WTC11 (cell line): ENCODE measurements around the gene C19orf47. TPM values are rescaled to one million over a fixed set of nuclear protein-coding genes. Genes with fewer than 3 reads are reported as not detected.

ENCODE experiments used
- ATAC-seq: fragments of 200-7000 bp; cut with Tn5 transposase; 2 replicates; pipeline ENCODE4 v1.10.0; 2021; ENCODE audit warnings: mild to moderate bottlenecking, moderate library complexity
- CTCF ChIA-PET: fragments of 300-600 bp; sonication (Branson Sonifier 250); formaldehyde crosslinking; loops from one replicate; lab custom pipeline; 2021; ENCODE audit warnings: antibody characterized with exemption; lab: Charles Lee
- POLR2A ChIA-PET: fragments of 350-600 bp; sonication (Branson Sonifier 250); formaldehyde crosslinking; loops from one replicate; lab custom pipeline; 2021; ENCODE audit warnings: antibody characterized with exemption; lab: Charles Lee
- DNase-seq: peaks from one replicate; pipeline ENCODE4 v3.0.0; 2021; ENCODE audit warnings: low spot score
- H3K27ac Mint-ChIP-seq: 2 replicates; pipeline ENCODE4 v1.8.0; 2021; ENCODE audit warnings: mixed read lengths
- H3K27me3 Mint-ChIP-seq: 2 replicates; pipeline ENCODE4 v1.8.0; 2021; ENCODE audit warnings: low read depth, mild to moderate bottlenecking, moderate library complexity, mixed read lengths
- H3K36me3 Mint-ChIP-seq: 2 replicates; pipeline ENCODE4 v1.8.0; 2021; ENCODE audit warnings: mixed read lengths
- H3K4me1 Mint-ChIP-seq: 2 replicates; pipeline ENCODE4 v1.8.0; 2022; ENCODE audit warnings: mixed read lengths
- H3K4me3 Mint-ChIP-seq: 2 replicates; pipeline ENCODE4 v1.8.0; 2021; ENCODE audit warnings: mild to moderate bottlenecking, moderate library complexity, mixed read lengths
- H3K9me3 Mint-ChIP-seq: 2 replicates; pipeline ENCODE4 v1.8.0; 2021; ENCODE audit warnings: mixed read lengths
- ATF1 ChIP-seq: sonication (generic); formaldehyde crosslinking; IDR thresholded peaks from 2 replicates; pipeline ENCODE4 v1.8.1; 2023; ENCODE audit warnings: mild to moderate bottlenecking, moderate library complexity, missing genetic modification reagents
- ERG ChIP-seq: fragments of 250-450 bp; sonication (Bioruptor Pico); IDR thresholded peaks from 2 replicates; pipeline ENCODE4 v1.8.0; 2021; ENCODE audit warnings: mild to moderate bottlenecking
- FOXP4 ChIP-seq: sonication (generic); formaldehyde crosslinking; IDR thresholded peaks from 2 replicates; pipeline ENCODE4 v1.8.0; 2022; ENCODE audit warnings: mild to moderate bottlenecking, missing genetic modification reagents
- HMGXB4 ChIP-seq: sonication (generic); formaldehyde crosslinking; IDR thresholded peaks from 2 replicates; pipeline ENCODE4 v1.8.1; 2023; ENCODE audit warnings: mild to moderate bottlenecking, moderate library complexity, missing genetic modification reagents
- IRF2 ChIP-seq: sonication (generic); formaldehyde crosslinking; IDR thresholded peaks from 2 replicates; pipeline ENCODE4 v1.8.0; 2022; ENCODE audit warnings: low read depth, missing genetic modification reagents, borderline replicate concordance
- JUN ChIP-seq: sonication (generic); formaldehyde crosslinking; IDR thresholded peaks from 2 replicates; pipeline ENCODE4 v1.8.0; 2023; ENCODE audit warnings: mild to moderate bottlenecking, missing genetic modification reagents
- MYBL2 ChIP-seq: sonication (generic); formaldehyde crosslinking; IDR thresholded peaks from 2 replicates; pipeline ENCODE4 v1.8.1; 2023; ENCODE audit warnings: mild to moderate bottlenecking, moderate library complexity, missing genetic modification reagents
- NR1H2 ChIP-seq: sonication (generic); formaldehyde crosslinking; IDR thresholded peaks from 2 replicates; pipeline ENCODE4 v1.9.0; 2021; ENCODE audit warnings: mild to moderate bottlenecking, moderate library complexity, missing genetic modification reagents
- NR2C2 ChIP-seq: sonication (generic); formaldehyde crosslinking; IDR thresholded peaks from 2 replicates; pipeline ENCODE4 v1.8.0; 2022; ENCODE audit warnings: mild to moderate bottlenecking, missing genetic modification reagents
- OVOL2 ChIP-seq: fragments of 250-450 bp; sonication (Bioruptor Pico); IDR thresholded peaks from 2 replicates; pipeline ENCODE4 v1.9.0; 2021; ENCODE audit warnings: mild to moderate bottlenecking, borderline replicate concordance
- SMAD4 ChIP-seq: sonication (generic); formaldehyde crosslinking; IDR thresholded peaks from 2 replicates; pipeline ENCODE4 v1.8.0; 2022; ENCODE audit warnings: mild to moderate bottlenecking, missing genetic modification reagents
- STAT6 ChIP-seq: sonication (generic); formaldehyde crosslinking; conservative IDR thresholded peaks from 2 replicates; pipeline ENCODE4 v1.8.1; 2023; ENCODE audit warnings: mild to moderate bottlenecking, low read depth, missing genetic modification reagents, moderate library complexity
- TCF7 ChIP-seq: sonication (generic); formaldehyde crosslinking; IDR thresholded peaks from 2 replicates; pipeline ENCODE4 v1.8.0; 2022; ENCODE audit warnings: mild to moderate bottlenecking, low read depth, missing genetic modification reagents, moderate library complexity
- TEAD1 ChIP-seq: sonication (generic); formaldehyde crosslinking; IDR thresholded peaks from 2 replicates; pipeline ENCODE4 v1.8.0; 2022; ENCODE audit warnings: mild to moderate bottlenecking, missing genetic modification reagents
- USF2 ChIP-seq: sonication (generic); formaldehyde crosslinking; IDR thresholded peaks from 2 replicates; pipeline ENCODE4 v1.8.1; 2023; ENCODE audit warnings: mild to moderate bottlenecking, missing genetic modification reagents, moderate library complexity
- ZBTB43 ChIP-seq: sonication (generic); formaldehyde crosslinking; IDR thresholded peaks from 2 replicates; pipeline ENCODE4 v1.8.1; 2023; ENCODE audit warnings: mild to moderate bottlenecking, missing genetic modification reagents
- ZMAT4 ChIP-seq: fragments of 250-450 bp; sonication (Bioruptor Pico); IDR thresholded peaks from 2 replicates; pipeline ENCODE4 v1.9.0; 2021; ENCODE audit warnings: mild to moderate bottlenecking
- ZNF263 ChIP-seq: sonication (generic); formaldehyde crosslinking; IDR thresholded peaks from 2 replicates; pipeline ENCODE4 v1.8.1; 2022; ENCODE audit warnings: low read depth, mild to moderate bottlenecking, moderate library complexity, missing genetic modification reagents
- ZNF512 ChIP-seq: sonication (generic); formaldehyde crosslinking; IDR thresholded peaks from 2 replicates; pipeline ENCODE4 v1.8.1; 2022; ENCODE audit warnings: missing genetic modification reagents, borderline replicate concordance
- total RNA-seq: library from RNA; stranded (reverse); gene quantifications from 3 replicates; pipeline ENCODE4 v1.2.3, GENCODE V29; 2021

C19orf47 gene
- total RNA-seq, 1 experiment from 2014 or later, result 15.6 TPM

GRCh38 chr19:40322951-40323615 lies 25.1 kb downstream of the C19orf47 start:
- ChIA-PET POLR2A (no interaction called here), CTCF (interaction anchor here (1.6 kb wide), 1 partner anchor 18 kb away, joined by 3 read pairs; no protein-coding TSS in a partner anchor)
- Mint-ChIP-seq H3K27ac (no peak overlapping the region), H3K27me3 (no peaks in the 10 kb centered on the region), H3K36me3 (peaks cover 35% of the 10 kb centered on the region), H3K4me3 (no peak overlapping the region), H3K4me1 (no peaks in the 10 kb centered on the region), H3K9me3 (no peaks in the 10 kb centered on the region)
- no peak for DNase-seq
- TF ChIP-seq ZMAT4 (CRISPR knock-in tag) (no peak), MYBL2 (CRISPR knock-in tag) (no peak), NR1H2 (CRISPR knock-in tag) (no peak), OVOL2 (CRISPR knock-in tag) (no peak), ZNF512 (CRISPR knock-in tag) (no peak), USF2 (no peak), SMAD4 (CRISPR knock-in tag) (no peak), ATF1 (CRISPR knock-in tag) (no peak), NR2C2 (no peak), ERG (CRISPR knock-in tag) (no peak), TCF7 (CRISPR knock-in tag) (no peak), FOXP4 (CRISPR knock-in tag) (no peak), STAT6 (CRISPR knock-in tag) (no peak), JUN (CRISPR knock-in tag) (no peak), ZNF263 (CRISPR knock-in tag) (no peak), IRF2 (CRISPR knock-in tag) (no peak), HMGXB4 (CRISPR knock-in tag) (no peak), ZBTB43 (CRISPR knock-in tag) (no peak), TEAD1 (CRISPR knock-in tag) (no peak)
- no peak for ATAC-seq
